GM12864 (cell line): ENCODE measurements around the gene HUNK.

Source experiments
- DNase-seq: peaks from one replicate; pipeline ENCODE4 v3.0.0-alpha.2; 2011; ENCODE audit warnings: low read depth
- H3K4me3 ChIP-seq: 2 replicates; pipeline ENCODE4 v1.5.1; 2011; ENCODE audit warnings: mild to moderate bottlenecking, low read depth, low read length, control low read depth
- TF ChIP-seq, protein P1 (sequence below): IDR thresholded peaks from 2 replicates; pipeline ENCODE4 v1.5.1; 2011; ENCODE audit warnings: low read depth, mild to moderate bottlenecking, moderate library complexity, low read length, control low read depth, inconsistent platforms; ENCODE audit errors: missing control alignments

Gene HUNK

GRCh38 chr21:31895077-31895835 is 22.4 kb downstream of the HUNK start:
- H3K4me3 ChIP-seq, result no peak overlapping the region
- no peak for DNase-seq
- TF ChIP-seq, protein P1, sequence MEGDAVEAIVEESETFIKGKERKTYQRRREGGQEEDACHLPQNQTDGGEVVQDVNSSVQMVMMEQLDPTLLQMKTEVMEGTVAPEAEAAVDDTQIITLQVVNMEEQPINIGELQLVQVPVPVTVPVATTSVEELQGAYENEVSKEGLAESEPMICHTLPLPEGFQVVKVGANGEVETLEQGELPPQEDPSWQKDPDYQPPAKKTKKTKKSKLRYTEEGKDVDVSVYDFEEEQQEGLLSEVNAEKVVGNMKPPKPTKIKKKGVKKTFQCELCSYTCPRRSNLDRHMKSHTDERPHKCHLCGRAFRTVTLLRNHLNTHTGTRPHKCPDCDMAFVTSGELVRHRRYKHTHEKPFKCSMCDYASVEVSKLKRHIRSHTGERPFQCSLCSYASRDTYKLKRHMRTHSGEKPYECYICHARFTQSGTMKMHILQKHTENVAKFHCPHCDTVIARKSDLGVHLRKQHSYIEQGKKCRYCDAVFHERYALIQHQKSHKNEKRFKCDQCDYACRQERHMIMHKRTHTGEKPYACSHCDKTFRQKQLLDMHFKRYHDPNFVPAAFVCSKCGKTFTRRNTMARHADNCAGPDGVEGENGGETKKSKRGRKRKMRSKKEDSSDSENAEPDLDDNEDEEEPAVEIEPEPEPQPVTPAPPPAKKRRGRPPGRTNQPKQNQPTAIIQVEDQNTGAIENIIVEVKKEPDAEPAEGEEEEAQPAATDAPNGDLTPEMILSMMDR, result no peak

- H3K4me3 ChIP-seq, result no peak overlapping the region
- DNase-seq, result no peak
- TF ChIP-seq, protein P1, result no peak
These were observed 23.2 kb downstream of the HUNK start for GRCh38 chr21:31896019-31896418.

- TF ChIP-seq, protein P1, result no peak
- H3K4me3 ChIP-seq, result no peak overlapping the region
- DNase-seq, result no peak
These were observed 24.5 kb downstream of the HUNK start for GRCh38 chr21:31897311-31897710.

DNA sequence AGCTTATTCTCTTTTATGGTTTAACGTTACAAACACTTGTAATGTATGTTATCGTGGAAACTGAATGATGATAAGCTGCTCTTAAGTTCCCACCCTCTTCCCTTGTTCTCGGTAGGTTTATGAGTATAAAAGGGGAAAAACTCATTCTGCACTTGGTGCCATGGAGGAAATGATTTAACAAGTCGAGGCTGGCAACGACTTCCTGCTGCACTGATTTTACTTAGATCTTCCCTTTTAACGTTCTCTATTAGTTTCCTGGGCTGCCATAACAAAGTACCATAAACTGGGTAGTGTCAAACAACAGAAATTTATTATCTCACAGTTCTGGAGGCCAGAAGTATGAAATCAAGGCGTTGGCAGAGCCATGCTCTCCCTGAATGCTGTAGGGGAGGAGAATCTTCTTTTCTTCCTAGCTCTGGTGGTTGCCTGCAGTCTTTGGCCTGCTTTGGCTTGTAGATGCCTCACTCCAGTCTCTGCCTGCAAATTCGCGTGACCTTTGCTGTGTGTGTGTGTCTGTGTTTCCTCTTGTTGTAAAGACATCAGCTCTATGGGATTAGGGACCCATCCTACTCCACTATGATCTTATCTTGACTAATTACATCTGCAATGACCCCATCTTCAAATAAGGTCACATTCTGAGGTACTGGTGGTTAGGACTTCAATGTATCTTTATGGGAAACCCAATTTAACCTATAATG is 26.3 kb downstream of the HUNK start:
- TF ChIP-seq, protein P1, result no peak
- H3K4me3 ChIP-seq, result no peak overlapping the region
- no peak for DNase-seq

DNA sequence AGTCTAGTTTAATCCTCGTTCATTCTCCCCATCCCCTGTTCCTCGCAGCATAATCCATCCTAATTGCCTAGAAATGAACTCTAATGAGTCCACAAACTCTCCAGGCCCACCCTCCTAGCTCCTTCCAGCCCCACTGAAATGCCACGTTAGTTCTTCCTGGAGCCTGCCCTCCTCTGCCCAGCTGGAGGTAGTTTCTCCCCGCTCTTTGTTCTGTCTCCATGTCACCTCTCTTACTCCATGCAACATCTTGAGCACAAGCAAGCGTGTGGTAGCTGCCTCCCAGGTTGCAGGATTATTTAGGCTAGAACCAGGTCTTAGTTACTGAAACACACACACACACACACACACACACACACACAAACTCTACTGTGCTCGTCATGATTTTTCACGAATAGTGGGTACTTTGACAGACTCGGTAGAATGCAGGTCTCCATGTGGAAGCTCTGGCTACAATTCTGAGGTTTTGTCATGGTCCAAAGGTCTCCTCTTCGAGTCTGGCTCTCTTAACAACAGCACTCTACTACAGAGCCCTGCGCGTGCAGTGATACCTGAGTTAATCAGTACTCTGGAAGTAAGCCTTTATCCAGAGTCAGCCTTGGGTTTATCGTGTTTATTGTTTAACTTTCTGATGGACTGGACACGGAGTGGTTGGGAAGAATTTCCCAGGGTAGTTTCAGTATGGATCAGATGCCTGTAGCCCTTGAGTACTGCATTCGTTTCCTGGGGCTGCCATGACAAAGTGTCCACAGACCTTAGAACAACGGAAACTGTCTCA is 27.5 kb downstream of the HUNK start:
- TF ChIP-seq, protein P1, result no peak
- no peak overlapping the region for H3K4me3 ChIP-seq
- DNase-seq, result no peak

- no peak overlapping the region for H3K4me3 ChIP-seq
- no peak for DNase-seq
- TF ChIP-seq, protein P1, result no peak
These were observed 28.5 kb downstream of the HUNK start for GRCh38 chr21:31901315-31901714.
